Measurements from ENCODE around the gene DCTN5.
"Not testable (repeated sequence)": the region's sequence is repeated elsewhere in the genome, so short reads cannot be mapped to it uniquely, and the experiment has no call there.

Gene DCTN5

GRCh38 chr16:23640931-23641765 is at the start of gene DCTN5, which contains the start of gene PALB2:
Gene DCTN5 (plus strand): TSS chr16:23641466. CDS start chr16:23641543, 77 bp downstream.
Gene PALB2 (minus strand): TSS chr16:23641310. CDS start chr16:23641157, 153 bp downstream.
- TF ChIP-seq ZNF274 (IDR thresholded peaks at IDR 0.05; ENCODE audit: low read depth, low read length), result no peak
- H3K4me3 ChIP-seq (ENCODE audit: low read length), result peak within 1 kb of the TSS; percentile 97

GRCh38 chr16:23594186-23594585 is 47.1 kb upstream of the DCTN5 start:
- TF ChIP-seq ZNF274 (IDR thresholded peaks at IDR 0.05; ENCODE audit: low read depth, low read length), result no peak
- H3K4me3 ChIP-seq (ENCODE audit: low read length), result no peak overlapping the region

DNA sequence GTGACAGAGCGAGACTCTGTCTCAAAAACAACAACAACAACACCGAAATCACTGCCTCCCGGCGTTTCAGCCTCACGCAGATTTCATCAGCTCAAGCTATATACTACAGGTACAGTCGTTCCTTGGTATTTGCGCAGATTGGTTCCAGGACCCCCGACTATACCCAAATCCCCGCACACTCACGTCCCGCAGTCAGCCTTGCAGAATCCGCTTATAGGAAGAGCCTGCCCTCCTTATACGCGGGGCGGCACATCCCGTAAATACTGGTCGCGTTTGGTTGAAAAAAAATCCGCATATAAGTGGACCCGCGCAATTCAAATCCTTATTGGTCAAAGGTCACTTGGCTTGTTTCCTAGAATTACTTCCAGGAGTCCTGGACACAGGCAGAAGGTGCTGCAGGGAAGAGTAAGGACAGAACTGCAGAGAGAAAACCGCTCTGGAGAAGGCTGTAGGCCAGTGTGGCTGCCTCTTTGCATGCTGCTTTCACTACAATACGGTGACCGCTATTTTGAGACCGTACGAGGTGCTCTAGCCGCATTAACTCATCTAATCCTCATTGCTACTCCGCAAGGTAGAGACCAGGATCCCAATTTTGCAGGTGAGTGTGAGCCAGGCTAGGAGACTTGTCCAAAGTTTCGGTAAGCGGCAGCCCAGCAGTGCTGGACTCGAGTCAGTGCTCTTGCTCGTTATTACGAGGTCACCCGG is 45.9 kb upstream of the DCTN5 start:
- peak overlapping the region; percentile 95 for H3K4me3 ChIP-seq (ENCODE audit: low read length)
- no peak for TF ChIP-seq ZNF274 (IDR thresholded peaks at IDR 0.05; ENCODE audit: low read depth, low read length)

GRCh38 chr16:23595951-23596720 is 45.1 kb upstream of the DCTN5 start, which contains the start of gene NDUFAB1:
Gene NDUFAB1 (minus strand): TSS chr16:23596316. CDS start chr16:23596290, 26 bp downstream.
- TF ChIP-seq ZNF274 (IDR thresholded peaks at IDR 0.05; ENCODE audit: low read depth, low read length), result no peak
- H3K4me3 ChIP-seq (ENCODE audit: low read length), result peak within 1 kb of the TSS; percentile 95

- no peak overlapping the region for H3K4me3 ChIP-seq (ENCODE audit: low read length)
- TF ChIP-seq ZNF274 (IDR thresholded peaks at IDR 0.05; ENCODE audit: low read depth, low read length), result no peak
These were observed 44.1 kb upstream of the DCTN5 start for GRCh38 chr16:23597003-23597756.

DNA sequence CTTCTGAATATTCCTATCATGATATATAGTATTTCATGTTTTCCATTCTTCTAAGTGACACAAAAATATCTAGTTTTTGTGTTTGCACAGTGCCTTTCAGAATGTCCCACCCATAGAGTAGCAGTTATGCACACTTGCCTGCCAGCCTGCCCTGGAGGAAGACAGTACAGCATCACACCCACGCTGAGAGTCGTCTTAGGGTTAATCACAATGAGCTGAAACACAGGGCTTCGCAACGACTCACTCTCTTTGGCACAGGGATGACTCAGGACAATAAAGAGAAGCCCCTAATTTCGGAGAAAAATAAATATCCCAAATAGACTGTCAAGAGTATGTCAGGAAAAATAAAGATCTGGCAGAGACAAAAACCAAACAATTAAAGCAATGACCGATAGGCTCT is 33.5 kb upstream of the DCTN5 start:
- no peak for TF ChIP-seq ZNF274 (IDR thresholded peaks at IDR 0.05; ENCODE audit: low read depth, low read length)

DNA sequence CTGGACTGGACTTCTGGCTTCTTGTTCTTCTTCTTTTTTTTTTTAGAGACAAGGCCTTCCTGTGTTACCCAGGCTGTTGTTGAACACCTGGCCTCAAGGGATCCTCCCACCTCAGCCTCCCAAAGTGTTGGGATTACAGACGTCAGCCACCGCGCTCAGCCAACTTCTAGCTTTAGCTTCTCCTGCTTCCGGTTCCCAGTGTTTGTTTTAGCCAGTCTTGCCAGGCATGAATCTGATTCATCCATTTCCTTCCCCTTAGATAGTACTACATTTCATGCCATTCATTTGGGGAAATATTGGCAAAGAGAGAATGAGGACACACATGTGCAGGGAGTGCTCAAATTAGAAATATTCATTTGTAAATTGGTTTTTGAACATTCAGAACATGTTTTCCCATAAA is 33.1 kb upstream of the DCTN5 start:
- no peak overlapping the region for H3K4me3 ChIP-seq (ENCODE audit: low read length)
- no peak for TF ChIP-seq ZNF274 (IDR thresholded peaks at IDR 0.05; ENCODE audit: low read depth, low read length)

More for the DNA sequence above, 33.5 kb upstream of the DCTN5 start:
- no peak overlapping the region for H3K4me3 ChIP-seq (ENCODE audit: low read length)

DNA sequence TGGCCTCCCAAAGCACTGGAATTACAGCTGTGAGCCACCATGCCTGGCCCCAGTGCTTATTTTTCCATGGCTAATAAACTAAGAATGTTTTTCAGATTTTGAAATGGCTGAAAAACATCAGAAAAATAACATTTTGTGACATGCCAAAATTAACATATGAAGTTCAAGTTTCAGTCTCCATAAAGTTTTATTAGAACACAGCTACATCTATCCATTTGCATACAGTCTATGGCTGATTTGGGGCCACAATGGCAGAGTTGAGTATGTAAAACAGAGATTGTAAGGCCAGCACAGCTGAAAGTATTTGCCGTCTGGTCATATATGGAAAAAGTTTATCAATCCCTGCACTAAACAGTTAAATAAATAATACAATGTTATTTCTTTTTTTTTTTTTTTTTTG is 31.3 kb upstream of the DCTN5 start:
- no peak overlapping the region for H3K4me3 ChIP-seq (ENCODE audit: low read length)
- no peak for TF ChIP-seq ZNF274 (IDR thresholded peaks at IDR 0.05; ENCODE audit: low read depth, low read length)

DNA sequence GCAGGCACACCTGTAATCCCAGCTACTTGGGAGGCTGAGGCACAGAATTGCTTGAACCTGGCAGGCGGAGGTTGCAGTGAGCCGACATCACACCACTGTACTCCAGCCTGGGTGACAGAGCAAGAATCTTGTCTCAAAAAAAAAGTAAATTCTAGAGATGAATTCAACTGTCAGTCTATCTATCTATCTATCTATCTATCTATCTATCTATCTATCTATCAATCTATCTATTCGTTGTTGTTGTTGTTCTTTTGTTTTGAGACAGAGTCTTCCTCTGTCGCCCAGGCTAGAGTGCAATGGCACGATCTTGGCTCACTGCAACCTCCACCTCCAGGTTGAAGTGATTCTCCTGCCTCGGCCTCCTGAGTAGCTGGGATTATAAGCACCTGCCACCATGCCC is 30.4 kb upstream of the DCTN5 start:
- not testable (repeated sequence) for H3K4me3 ChIP-seq (ENCODE audit: low read length)

- TF ChIP-seq ZNF274 (IDR thresholded peaks at IDR 0.05; ENCODE audit: low read depth, low read length), result no peak
- no peak overlapping the region for H3K4me3 ChIP-seq (ENCODE audit: low read length)
These were observed 29.3 kb upstream of the DCTN5 start for GRCh38 chr16:23611936-23612335.

- no peak overlapping the region for H3K4me3 ChIP-seq (ENCODE audit: low read length)
- TF ChIP-seq ZNF274 (IDR thresholded peaks at IDR 0.05; ENCODE audit: low read depth, low read length), result no peak
These were observed 25.5 kb upstream of the DCTN5 start for GRCh38 chr16:23615805-23616204.

- TF ChIP-seq ZNF274 (IDR thresholded peaks at IDR 0.05; ENCODE audit: low read depth, low read length), result no peak
- H3K4me3 ChIP-seq (ENCODE audit: low read length), result no peak overlapping the region
These were observed 17.2 kb upstream of the DCTN5 start for GRCh38 chr16:23624092-23624491.

GRCh38 chr16:23629516-23629915 is 11.8 kb upstream of the DCTN5 start:
- no peak for TF ChIP-seq ZNF274 (IDR thresholded peaks at IDR 0.05; ENCODE audit: low read depth, low read length)
- no peak overlapping the region for H3K4me3 ChIP-seq (ENCODE audit: low read length)

DNA sequence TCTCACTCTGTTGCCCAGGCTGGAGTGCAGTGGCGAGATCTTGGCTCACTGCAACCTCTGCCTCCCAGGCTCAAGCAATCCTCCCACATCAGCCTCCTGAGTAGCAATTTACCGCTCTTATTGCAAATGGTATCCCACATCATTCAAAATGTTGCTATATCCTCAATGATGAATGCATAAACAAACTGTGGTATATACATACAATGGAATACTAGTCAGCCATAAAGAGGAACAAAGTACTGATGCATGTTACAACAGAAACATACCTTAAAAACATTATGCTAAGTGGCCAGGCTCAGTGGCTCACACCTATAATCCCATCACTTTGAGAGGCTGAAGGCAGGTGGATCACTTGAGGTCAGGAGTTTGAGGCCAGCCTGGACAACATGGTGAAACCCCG is 9.4 kb upstream of the DCTN5 start:
- not testable (repeated sequence) for H3K4me3 ChIP-seq (ENCODE audit: low read length)
